Neural cell (in vitro differentiated cells): Measurements from ENCODE around the gene AGO4. TPM values are rescaled to one million over a fixed set of nuclear protein-coding genes. Genes with fewer than 3 reads are reported as not detected.

Source experiments
- H2AFZ ChIP-seq: fragments of 200-600, 300-800 bp; sonication (generic), shearing (Covaris generic); 2 replicates; pipeline ENCODE4 v1.6.0; 2014; ENCODE audit warnings: low read depth, mild to moderate bottlenecking, antibody characterized with exemption, low read length, moderate library complexity
- H3F3A ChIP-seq: fragments of 200-600 bp; shearing (Covaris generic); 2 replicates; pipeline ENCODE4 v1.6.1; 2016; ENCODE audit warnings: mild to moderate bottlenecking, moderate library complexity, mixed read lengths, antibody characterized with exemption, low read length; ENCODE audit not compliant: insufficient read depth, poor library complexity, severe bottlenecking
- H3K27ac ChIP-seq: fragments of 200-600, 300-800 bp; sonication (generic), shearing (Covaris generic); 2 replicates; pipeline ENCODE4 v1.5.1; 2014; ENCODE audit warnings: mild to moderate bottlenecking, low read length, moderate library complexity
- H3K27me3 ChIP-seq: fragments of 300-800, 200-600 bp; sonication (generic), shearing (Covaris generic); 2 replicates; pipeline ENCODE4 v1.6.0; 2014; ENCODE audit warnings: mild to moderate bottlenecking, low read depth, low read length, moderate library complexity; ENCODE audit not compliant: insufficient read depth
- H3K36me3 ChIP-seq: fragments of 300-800, 200-600 bp; sonication (generic), shearing (Covaris generic); 2 replicates; pipeline ENCODE4 v1.5.1; 2014; ENCODE audit warnings: mild to moderate bottlenecking, antibody characterized with exemption, low read length, moderate library complexity; ENCODE audit not compliant: insufficient read depth
- H3K4me2 ChIP-seq: fragments of 300-800, 200-600 bp; sonication (generic), shearing (Covaris generic); 2 replicates; pipeline ENCODE4 v1.6.0; 2014; ENCODE audit warnings: mild to moderate bottlenecking, low read length
- H3K4me3 ChIP-seq: fragments of 300-800, 200-600 bp; sonication (generic), shearing (Covaris generic); 2 replicates; pipeline ENCODE4 v1.5.1; 2014; ENCODE audit warnings: mild to moderate bottlenecking, low read length, moderate library complexity
- H3K79me2 ChIP-seq: fragments of 200-600 bp; shearing (Covaris generic); replicated peaks from 2 replicates; pipeline ENCODE4 v1.6.0; 2014; ENCODE audit warnings: mild to moderate bottlenecking, low read length, moderate library complexity; ENCODE audit not compliant: insufficient read depth
- H3K9ac ChIP-seq: fragments of 300-800, 200-600 bp; sonication (generic), shearing (Covaris generic); 2 replicates; pipeline ENCODE4 v1.6.1; 2016; ENCODE audit warnings: mild to moderate bottlenecking, low read length, mixed read lengths
- H3K9me2 ChIP-seq: fragments of 200-600 bp; shearing (Covaris generic); 2 replicates; pipeline ENCODE4 v1.6.1; 2016; ENCODE audit warnings: mild to moderate bottlenecking, low read length, mixed read lengths; ENCODE audit not compliant: insufficient read depth
- H3K9me3 ChIP-seq: fragments of 200-600, 300-800 bp; sonication (generic), shearing (Covaris generic); 2 replicates; pipeline ENCODE4 v1.6.1; 2016; ENCODE audit warnings: mild to moderate bottlenecking, mixed run types, low read length, moderate library complexity, mixed read lengths
- H4K20me1 ChIP-seq: fragments of 200-600 bp; shearing (Covaris generic); 2 replicates; pipeline ENCODE4 v1.6.1; 2016; ENCODE audit warnings: mild to moderate bottlenecking, mixed run types; ENCODE audit not compliant: insufficient read depth
- EP300 ChIP-seq: fragments of 450-650 bp; conservative IDR thresholded peaks from 2 replicates; pipeline ENCODE4 v1.6.1; 2014; ENCODE audit warnings: antibody characterized with exemption, mild to moderate bottlenecking, moderate library complexity; ENCODE audit not compliant: poor library complexity, severe bottlenecking
- EZH2 ChIP-seq: fragments of 200-600, 300-800 bp; shearing (Covaris generic), sonication (generic); IDR thresholded peaks from 2 replicates; pipeline ENCODE4 v1.6.1; 2014; ENCODE audit warnings: antibody characterized with exemption, low read length, borderline replicate concordance, mild to moderate bottlenecking; ENCODE audit not compliant: insufficient read depth, poor library complexity, severe bottlenecking
- MXI1 ChIP-seq: fragments of 450-650 bp; conservative IDR thresholded peaks from 2 replicates; pipeline ENCODE4 v1.6.1; 2014; ENCODE audit warnings: antibody characterized with exemption, mild to moderate bottlenecking; ENCODE audit not compliant: poor library complexity, severe bottlenecking
- POLR2AphosphoS5 ChIP-seq: IDR thresholded peaks from 2 replicates; pipeline ENCODE4 v1.6.1; 2012
- RAD21 ChIP-seq: fragments of 450-650 bp; conservative IDR thresholded peaks from 2 replicates; pipeline ENCODE4 v1.6.1; 2014; ENCODE audit warnings: antibody characterized with exemption, mild to moderate bottlenecking, moderate library complexity
- REST ChIP-seq: IDR thresholded peaks from 2 replicates; pipeline ENCODE4 v1.6.1; 2012; ENCODE audit warnings: borderline replicate concordance
- SMC3 ChIP-seq: fragments of 450-650 bp; conservative IDR thresholded peaks from 2 replicates; pipeline ENCODE4 v1.6.1; 2014; ENCODE audit warnings: antibody characterized with exemption, mild to moderate bottlenecking, moderate library complexity; ENCODE audit not compliant: poor library complexity
- TAF1 ChIP-seq: IDR thresholded peaks from 2 replicates; pipeline ENCODE4 v1.6.1; 2012; ENCODE audit warnings: low read depth
- polyA plus RNA-seq: library from polyadenylated mRNA; depleted of rRNA; stranded (reverse); fragments of >200 nt; gene quantifications from 2 replicates; pipeline ENCODE4 v1.2.3, GENCODE V29; 2014
- TF ChIP-seq, protein P1 (sequence below): fragments of 450-650 bp; IDR thresholded peaks from 2 replicates; pipeline ENCODE4 v1.5.1; 2014; ENCODE audit warnings: antibody characterized with exemption, mild to moderate bottlenecking, moderate library complexity; ENCODE audit not compliant: poor library complexity, severe bottlenecking

AGO4 gene
- polyA plus RNA-seq, 1 donor from 2014 or later = 51.9 TPM

GRCh38 chr1:35854989-35855700 lies 47.3 kb downstream of the AGO4 start:
- Histone ChIP-seq H2AFZ (no peak overlapping the region), H3K79me2 (no peaks in the 10 kb centered on the region), H3K4me2 (no peak overlapping the region), H4K20me1 (no peaks in the 10 kb centered on the region), H3K27ac (no peak overlapping the region), H3K9ac (no peak overlapping the region), H3F3A (no peaks in the 10 kb centered on the region), H3K4me3 (no peak overlapping the region), H3K9me3 (no peaks in the 10 kb centered on the region), H3K9me2 (no peaks in the 10 kb centered on the region), H3K27me3 (no peaks in the 10 kb centered on the region), H3K36me3 (peaks cover 7% of the 10 kb centered on the region)
- TF ChIP-seq, protein P1, sequence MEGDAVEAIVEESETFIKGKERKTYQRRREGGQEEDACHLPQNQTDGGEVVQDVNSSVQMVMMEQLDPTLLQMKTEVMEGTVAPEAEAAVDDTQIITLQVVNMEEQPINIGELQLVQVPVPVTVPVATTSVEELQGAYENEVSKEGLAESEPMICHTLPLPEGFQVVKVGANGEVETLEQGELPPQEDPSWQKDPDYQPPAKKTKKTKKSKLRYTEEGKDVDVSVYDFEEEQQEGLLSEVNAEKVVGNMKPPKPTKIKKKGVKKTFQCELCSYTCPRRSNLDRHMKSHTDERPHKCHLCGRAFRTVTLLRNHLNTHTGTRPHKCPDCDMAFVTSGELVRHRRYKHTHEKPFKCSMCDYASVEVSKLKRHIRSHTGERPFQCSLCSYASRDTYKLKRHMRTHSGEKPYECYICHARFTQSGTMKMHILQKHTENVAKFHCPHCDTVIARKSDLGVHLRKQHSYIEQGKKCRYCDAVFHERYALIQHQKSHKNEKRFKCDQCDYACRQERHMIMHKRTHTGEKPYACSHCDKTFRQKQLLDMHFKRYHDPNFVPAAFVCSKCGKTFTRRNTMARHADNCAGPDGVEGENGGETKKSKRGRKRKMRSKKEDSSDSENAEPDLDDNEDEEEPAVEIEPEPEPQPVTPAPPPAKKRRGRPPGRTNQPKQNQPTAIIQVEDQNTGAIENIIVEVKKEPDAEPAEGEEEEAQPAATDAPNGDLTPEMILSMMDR = no peak
- TF ChIP-seq RAD21 = no peak
- TF ChIP-seq EZH2 = no peak
- TF ChIP-seq SMC3 = no peak
- TF ChIP-seq MXI1 = no peak
- TF ChIP-seq POLR2AphosphoS5 = no peak
- no peak for TF ChIP-seq REST

GRCh38 chr1:35856964-35857363 lies 49.1 kb downstream of the AGO4 start:
- Histone ChIP-seq H3F3A (no peaks in the 10 kb centered on the region), H3K9ac (no peak overlapping the region), H3K9me3 (no peaks in the 10 kb centered on the region), H4K20me1 (no peaks in the 10 kb centered on the region), H3K27ac (no peak overlapping the region), H3K9me2 (no peaks in the 10 kb centered on the region), H3K4me3 (no peak overlapping the region), H3K36me3 (peaks cover 7% of the 10 kb centered on the region), H3K4me2 (no peak overlapping the region), H3K79me2 (no peaks in the 10 kb centered on the region), H3K27me3 (no peaks in the 10 kb centered on the region), H2AFZ (no peak overlapping the region)
- TF ChIP-seq SMC3 = no peak
- no peak for TF ChIP-seq EP300
- no peak for TF ChIP-seq TAF1
- no peak for TF ChIP-seq POLR2AphosphoS5
- TF ChIP-seq EZH2 = no peak
- TF ChIP-seq MXI1 = no peak
- TF ChIP-seq, protein P1 = no peak
- no peak for TF ChIP-seq RAD21
- TF ChIP-seq REST = no peak
